Nephron (organoid): Measurements from ENCODE around the gene IPO13.

ENCODE experiments used
- H3K27ac Mint-ChIP-seq, 3 experiments: 2 replicates each; pipeline ENCODE4 v1.8.0; 2020; ENCODE audit warnings: mixed read lengths in 3 of 3, mild to moderate bottlenecking in 2 of 3, moderate library complexity in 1 of 3
- H3K27me3 Mint-ChIP-seq: 2 replicates; pipeline ENCODE4 v1.8.0; 2021; ENCODE audit warnings: low read depth, mild to moderate bottlenecking, moderate library complexity, mixed read lengths
- H3K36me3 Mint-ChIP-seq: 2 replicates; pipeline ENCODE4 v1.8.0; 2020; ENCODE audit warnings: low read depth, mixed read lengths
- H3K4me1 Mint-ChIP-seq: 2 replicates; pipeline ENCODE4 v1.8.0; 2020; ENCODE audit warnings: mixed read lengths
- H3K4me3 Mint-ChIP-seq, 3 experiments: 2 replicates each; pipeline ENCODE4 v1.8.0; 2020; ENCODE audit warnings: mild to moderate bottlenecking in 3 of 3, mixed read lengths in 3 of 3, moderate library complexity in 2 of 3
- H3K9me3 Mint-ChIP-seq: 2 replicates; pipeline ENCODE4 v1.8.0; 2020; ENCODE audit warnings: mixed read lengths
- TF ChIP-seq, protein P1 (sequence below), 3 experiments: fragments of 200-600 bp; sonication (generic); IDR thresholded peaks; one replicate each; pipeline ENCODE4 v1.5.0; 2021; ENCODE audit warnings: antibody characterized with exemption in 3 of 3; ENCODE audit not compliant: unreplicated experiment in 3 of 3

IPO13 gene

GRCh38 chr1:43937179-43937865 is 9.4 kb upstream of the IPO13 start:
- Mint-ChIP-seq H3K27me3 (peaks cover 48% of the 10 kb centered on the region), H3K4me1 (peaks cover 16% of the 10 kb centered on the region), H3K27ac (peak overlapping the region in 1 of 3 experiments; percentile 86), H3K9me3 (no peaks in the 10 kb centered on the region), H3K36me3 (no peaks in the 10 kb centered on the region), H3K4me3 (peak overlapping the region; percentile 70 to 81 (median 80))
- TF ChIP-seq, protein P1, sequence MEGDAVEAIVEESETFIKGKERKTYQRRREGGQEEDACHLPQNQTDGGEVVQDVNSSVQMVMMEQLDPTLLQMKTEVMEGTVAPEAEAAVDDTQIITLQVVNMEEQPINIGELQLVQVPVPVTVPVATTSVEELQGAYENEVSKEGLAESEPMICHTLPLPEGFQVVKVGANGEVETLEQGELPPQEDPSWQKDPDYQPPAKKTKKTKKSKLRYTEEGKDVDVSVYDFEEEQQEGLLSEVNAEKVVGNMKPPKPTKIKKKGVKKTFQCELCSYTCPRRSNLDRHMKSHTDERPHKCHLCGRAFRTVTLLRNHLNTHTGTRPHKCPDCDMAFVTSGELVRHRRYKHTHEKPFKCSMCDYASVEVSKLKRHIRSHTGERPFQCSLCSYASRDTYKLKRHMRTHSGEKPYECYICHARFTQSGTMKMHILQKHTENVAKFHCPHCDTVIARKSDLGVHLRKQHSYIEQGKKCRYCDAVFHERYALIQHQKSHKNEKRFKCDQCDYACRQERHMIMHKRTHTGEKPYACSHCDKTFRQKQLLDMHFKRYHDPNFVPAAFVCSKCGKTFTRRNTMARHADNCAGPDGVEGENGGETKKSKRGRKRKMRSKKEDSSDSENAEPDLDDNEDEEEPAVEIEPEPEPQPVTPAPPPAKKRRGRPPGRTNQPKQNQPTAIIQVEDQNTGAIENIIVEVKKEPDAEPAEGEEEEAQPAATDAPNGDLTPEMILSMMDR (IDR thresholded peaks at IDR 0.05; ENCODE audit: unreplicated experiment in 3 of 3): no peak

DNA sequence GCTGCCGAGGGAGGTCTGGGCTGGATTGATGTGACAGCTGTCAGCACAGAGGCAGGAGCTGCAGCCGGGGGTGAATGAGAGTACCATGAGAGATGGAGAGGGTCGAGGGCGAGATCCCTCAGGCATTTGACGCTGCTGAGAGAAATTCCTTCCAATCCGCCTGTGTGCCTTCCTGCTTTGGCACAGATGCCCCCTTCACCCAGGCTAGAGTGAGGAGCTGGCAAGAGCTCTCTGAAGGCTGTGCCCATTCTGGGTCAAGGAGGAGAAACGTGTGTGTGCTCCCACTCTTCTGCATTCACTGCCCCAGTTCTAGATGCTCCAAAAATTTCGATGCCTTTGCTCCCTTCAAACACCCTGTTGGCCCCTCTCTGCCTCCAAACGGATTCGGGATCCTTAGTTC is 8.4 kb upstream of the IPO13 start:
- Mint-ChIP-seq H3K9me3 (no peaks in the 10 kb centered on the region), H3K27ac (no peak overlapping the region), H3K27me3 (peaks cover 40% of the 10 kb centered on the region), H3K36me3 (no peaks in the 10 kb centered on the region), H3K4me3 (peak overlapping the region in 1 of 3 experiments; percentile 38), H3K4me1 (peaks cover 6% of the 10 kb centered on the region)
- TF ChIP-seq, protein P1 (IDR thresholded peaks at IDR 0.05; ENCODE audit: unreplicated experiment in 3 of 3): no peak

DNA sequence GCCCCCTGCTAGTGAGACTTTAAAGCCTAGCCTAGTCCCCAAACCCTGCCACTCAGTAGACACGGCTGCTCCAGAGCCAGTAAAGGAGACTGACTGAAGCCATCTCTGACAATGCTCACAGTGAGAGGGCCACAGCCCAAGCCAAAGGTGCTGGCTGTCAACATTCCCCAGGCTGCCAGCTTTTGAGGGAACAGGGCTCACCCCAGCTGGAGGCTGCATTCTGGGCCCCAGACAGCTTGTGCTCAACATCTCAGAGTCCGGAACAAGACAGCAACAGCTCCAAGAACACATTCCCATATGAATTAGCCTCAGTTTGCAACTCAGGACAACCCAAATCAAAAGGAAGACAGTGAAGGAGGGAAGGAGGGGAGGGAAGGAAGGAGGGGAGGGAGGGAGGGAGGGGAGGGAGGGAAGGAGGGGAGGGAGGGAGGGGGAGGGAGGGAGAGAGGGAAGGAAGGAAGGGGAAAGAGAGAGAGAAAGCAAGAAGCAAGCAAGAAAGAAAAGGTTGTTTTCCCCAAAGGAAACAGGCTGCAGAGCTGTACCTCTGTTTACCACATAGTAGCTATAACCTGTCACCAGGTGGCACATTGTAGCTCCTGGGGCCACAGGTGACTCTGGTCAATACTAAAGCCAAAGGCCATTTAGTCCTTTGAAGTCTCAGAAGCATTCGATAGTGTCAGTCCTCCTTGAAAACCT is 7.7 kb upstream of the IPO13 start:
- Mint-ChIP-seq H3K9me3 (no peaks in the 10 kb centered on the region), H3K4me3 (no peak overlapping the region), H3K27me3 (peaks cover 40% of the 10 kb centered on the region), H3K27ac (no peak overlapping the region), H3K4me1 (peaks cover 6% of the 10 kb centered on the region), H3K36me3 (no peaks in the 10 kb centered on the region)
- TF ChIP-seq, protein P1 (IDR thresholded peaks at IDR 0.05; ENCODE audit: unreplicated experiment in 3 of 3): no peak

DNA sequence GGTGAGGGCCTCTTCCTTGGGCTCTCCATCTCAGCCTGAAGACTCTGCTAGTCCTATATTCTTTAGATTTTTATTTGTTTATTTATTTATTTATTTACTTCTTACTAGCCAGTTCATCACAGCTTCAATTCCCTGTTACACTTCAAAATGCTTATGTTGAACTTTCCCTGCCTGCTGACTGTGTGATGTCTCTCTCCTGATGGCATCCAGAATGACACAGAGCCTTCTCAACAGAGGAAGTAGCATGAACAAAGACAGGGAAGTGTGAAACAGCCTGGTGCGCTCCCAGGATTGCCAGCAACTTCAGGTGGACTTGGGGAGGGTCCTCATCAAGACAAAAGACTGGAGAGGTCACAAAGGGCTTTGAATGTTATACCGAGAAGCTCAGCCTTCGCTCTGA is 4.3 kb upstream of the IPO13 start:
- Mint-ChIP-seq H3K4me3 (no peak overlapping the region), H3K27ac (no peak overlapping the region), H3K36me3 (no peaks in the 10 kb centered on the region), H3K27me3 (peaks cover 18% of the 10 kb centered on the region), H3K4me1 (peaks cover 15% of the 10 kb centered on the region), H3K9me3 (no peaks in the 10 kb centered on the region)
- TF ChIP-seq, protein P1 (IDR thresholded peaks at IDR 0.05; ENCODE audit: unreplicated experiment in 3 of 3): no peak

DNA sequence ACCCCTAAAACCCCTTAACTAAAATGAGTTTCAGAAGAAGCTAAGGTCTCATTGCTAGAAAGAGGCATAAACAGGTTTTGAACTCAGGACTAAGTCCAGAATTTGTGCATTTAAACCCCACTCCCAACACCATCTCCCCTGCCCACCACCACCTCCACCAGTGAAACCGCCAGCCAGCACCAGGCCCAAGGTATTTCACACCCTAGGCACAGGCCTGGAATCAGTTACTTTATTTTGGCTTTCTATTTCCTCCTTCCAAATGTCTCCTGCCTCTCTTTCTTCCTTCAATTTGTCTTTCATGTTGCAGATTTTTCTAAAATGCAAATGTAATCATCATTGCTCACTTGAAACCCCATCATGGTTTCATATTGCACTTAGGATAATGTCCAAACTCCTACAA is 1.9 kb upstream of the IPO13 start:
- Mint-ChIP-seq H3K9me3 (no peaks in the 10 kb centered on the region), H3K27me3 (peaks cover 4% of the 10 kb centered on the region), H3K36me3 (no peaks in the 10 kb centered on the region), H3K4me1 (peaks cover 38% of the 10 kb centered on the region), H3K27ac (peak overlapping the region in 1 of 3 experiments; percentile 91), H3K4me3 (peak overlapping the region in 2 of 3 experiments; percentile 42 to 43)
- TF ChIP-seq, protein P1 (IDR thresholded peaks at IDR 0.05; ENCODE audit: unreplicated experiment in 3 of 3): no peak
